ENCODE data around the gene CACNA2D1. TPM values are rescaled to one million over a fixed set of nuclear protein-coding genes. Genes with fewer than 3 reads are reported as not detected.

The CACNA2D1 gene
- total RNA-seq, 3 donors from 2014 or later (not counting 1 experiment from before 2014, with no cell fraction given): not detected

- no peaks in the 10 kb centered on the region for H3K4me1 Mint-ChIP-seq
- DNase-seq (no peak), ATAC-seq (no peak)
- TF ChIP-seq CTCF (IDR thresholded peaks at IDR 0.05): no peak
- intact Hi-C loops (cut with micrococcal nuclease): no loop called here
- no peaks in the 10 kb centered on the region for H3K36me3 ChIP-seq (ENCODE audit: control insufficient read depth, insufficient read depth, low read length)
- WGBS (ENCODE audit: insufficient coverage): 62% methylated on average over 3 of the region's 4 CpGs
- H3K9me3 Mint-ChIP-seq: peaks cover 3 to 12% of the 10 kb centered on the region in 2 donors
- H3K4me3 ChIP-seq (ENCODE audit: low read length): no peak overlapping the region
- H3K27ac Mint-ChIP-seq: no peak overlapping the region
- no peaks in the 10 kb centered on the region for H3K4me1 ChIP-seq (ENCODE audit: control insufficient read depth, insufficient read depth, low read length)
- no peak overlapping the region for H3K4me3 Mint-ChIP-seq
- H3K27me3 Mint-ChIP-seq (ENCODE audit: low read depth in 2 of 2): no peaks in the 10 kb centered on the region
- no peaks in the 10 kb centered on the region for H3K27me3 ChIP-seq (ENCODE audit: control insufficient read depth, insufficient read depth, low read length)
- no peaks in the 10 kb centered on the region for H3K9me3 ChIP-seq (ENCODE audit: control insufficient read depth, insufficient read depth, low read length)
- no peaks in the 10 kb centered on the region for H3K36me3 Mint-ChIP-seq
- no peak overlapping the region for H3K27ac ChIP-seq (ENCODE audit: low read length)
These were observed 138.1 kb downstream of the CACNA2D1 start for GRCh38 chr7:82305347-82306005.

GRCh38 chr7:82294865-82295264 is 148.7 kb downstream of the CACNA2D1 start:
- H3K27me3 Mint-ChIP-seq (ENCODE audit: low read depth in 2 of 2): no peaks in the 10 kb centered on the region
- Histone ChIP-seq H3K36me3 (ENCODE audit: control insufficient read depth, insufficient read depth, low read length) (no peaks in the 10 kb centered on the region), H3K27ac (ENCODE audit: low read length) (no peak overlapping the region), H3K27me3 (ENCODE audit: control insufficient read depth, insufficient read depth, low read length) (no peaks in the 10 kb centered on the region), H3K4me1 (ENCODE audit: control insufficient read depth, insufficient read depth, low read length) (no peaks in the 10 kb centered on the region), H3K4me3 (ENCODE audit: low read length) (no peak overlapping the region), H3K9me3 (ENCODE audit: control insufficient read depth, insufficient read depth, low read length) (no peaks in the 10 kb centered on the region)
- H3K4me1 Mint-ChIP-seq: no peaks in the 10 kb centered on the region
- H3K27ac Mint-ChIP-seq: no peak overlapping the region
- DNase-seq: no peak
- H3K4me3 Mint-ChIP-seq: no peak overlapping the region
- intact Hi-C loops (cut with micrococcal nuclease): no loop called here
- no peaks in the 10 kb centered on the region for H3K36me3 Mint-ChIP-seq
- no CpG with 5 or more reads among the region's 1 CpG for WGBS (ENCODE audit: insufficient coverage)
- no peak for ATAC-seq
- peaks cover 2 to 6% of the 10 kb centered on the region in 2 donors for H3K9me3 Mint-ChIP-seq
- TF ChIP-seq CTCF (IDR thresholded peaks at IDR 0.05): no peak

- Histone ChIP-seq H3K4me1 (ENCODE audit: control insufficient read depth, insufficient read depth, low read length) (no peaks in the 10 kb centered on the region), H3K9me3 (ENCODE audit: control insufficient read depth, insufficient read depth, low read length) (no peaks in the 10 kb centered on the region), H3K27me3 (ENCODE audit: control insufficient read depth, insufficient read depth, low read length) (no peaks in the 10 kb centered on the region), H3K36me3 (ENCODE audit: control insufficient read depth, insufficient read depth, low read length) (no peaks in the 10 kb centered on the region), H3K27ac (ENCODE audit: low read length) (no peak overlapping the region), H3K4me3 (ENCODE audit: low read length) (no peak overlapping the region)
- Mint-ChIP-seq H3K9me3 (peaks cover 2 to 6% of the 10 kb centered on the region in 2 donors), H3K27ac (no peak overlapping the region), H3K27me3 (ENCODE audit: low read depth in 2 of 2) (no peaks in the 10 kb centered on the region), H3K36me3 (no peaks in the 10 kb centered on the region), H3K4me3 (no peak overlapping the region), H3K4me1 (no peaks in the 10 kb centered on the region)
- WGBS (ENCODE audit: insufficient coverage): 60% methylated on average over 1 of the region's 1 CpG
- ATAC-seq (no peak), DNase-seq (no peak)
- TF ChIP-seq CTCF (IDR thresholded peaks at IDR 0.05): no peak
- intact Hi-C loops (cut with micrococcal nuclease): no loop called here
These were observed 149.2 kb downstream of the CACNA2D1 start for GRCh38 chr7:82294382-82294784.

GRCh38 chr7:82293467-82293866 is 150.1 kb downstream of the CACNA2D1 start:
- DNase-seq (no peak), ATAC-seq (no peak)
- no peak overlapping the region for H3K4me3 ChIP-seq (ENCODE audit: low read length)
- H3K27me3 Mint-ChIP-seq (ENCODE audit: low read depth in 2 of 2): no peaks in the 10 kb centered on the region
- intact Hi-C loops (cut with micrococcal nuclease): no loop called here
- H3K4me1 ChIP-seq (ENCODE audit: control insufficient read depth, insufficient read depth, low read length): no peaks in the 10 kb centered on the region
- no peak overlapping the region for H3K27ac Mint-ChIP-seq
- H3K9me3 ChIP-seq (ENCODE audit: control insufficient read depth, insufficient read depth, low read length): no peaks in the 10 kb centered on the region
- no peaks in the 10 kb centered on the region for H3K27me3 ChIP-seq (ENCODE audit: control insufficient read depth, insufficient read depth, low read length)
- no peak overlapping the region for H3K27ac ChIP-seq (ENCODE audit: low read length)
- H3K36me3 Mint-ChIP-seq: no peaks in the 10 kb centered on the region
- no peaks in the 10 kb centered on the region for H3K36me3 ChIP-seq (ENCODE audit: control insufficient read depth, insufficient read depth, low read length)
- H3K4me1 Mint-ChIP-seq: no peaks in the 10 kb centered on the region
- H3K9me3 Mint-ChIP-seq: peaks cover 2 to 6% of the 10 kb centered on the region in 2 donors
- 50% methylated on average over 1 of the region's 1 CpG for WGBS (ENCODE audit: insufficient coverage)
- TF ChIP-seq CTCF (IDR thresholded peaks at IDR 0.05): no peak
- no peak overlapping the region for H3K4me3 Mint-ChIP-seq
